Thyroid gland (tissue), 4 donors: ENCODE results near the gene TMEM212.

Experiments used
- CTCF ChIP-seq, 6 experiments: fragments of 200-600 bp in 3 of 6; fragments of 450-650 bp in 3 of 6; sonication (generic) in 3 of 6; IDR thresholded peaks; one replicate each; pipeline ENCODE4 v1.5.1; 2016 to 2019; ENCODE audit warnings: antibody characterized with exemption in 6 of 6, mild to moderate bottlenecking in 2 of 6, inconsistent platforms in 1 of 6, moderate library complexity in 1 of 6
- POLR2A ChIP-seq, 2 donors: fragments of 450-650 bp; IDR thresholded peaks; one replicate each; pipeline ENCODE4 v1.6.1; 2017; ENCODE audit warnings: antibody characterized with exemption in 2 of 2, mild to moderate bottlenecking in 2 of 2, moderate library complexity in 1 of 2

GRCh38 chr3:171833789-171834460, 9.2 kb upstream of the TMEM212 start:
- TF ChIP-seq CTCF (IDR thresholded peaks at IDR 0.05) (peak in 4 of 6 experiments; percentile 27 to 59 (median 50)), POLR2A (IDR thresholded peaks at IDR 0.05) (no peak)
